T-helper 1 cell treated with Interleukin-12 subunit alpha and Interleukin-12 subunit beta and Interleukin-4 antibody, amounts not matched to agents 30 ng/mL and 1 ng/mL, for 36 hours (primary cell): ENCODE data around the gene ARF3. TPM values are rescaled to one million over a fixed set of nuclear protein-coding genes. Genes with fewer than 3 reads are reported as not detected.
"Not testable (repeated sequence)": the region's sequence is repeated elsewhere in the genome, so short reads cannot be mapped to it uniquely, and the experiment has no call there.

Source experiments
- intact Hi-C: fragments of 100-400 bp; cut with micrococcal nuclease; formaldehyde crosslinking; loops from one replicate; pipeline ENCODE4 v1.15.1; 2024
- total RNA-seq: library from RNA; stranded (reverse); gene quantifications from 2 replicates; pipeline ENCODE4 v1.2.3, GENCODE V29; 2022

The ARF3 gene
- total RNA-seq, 1 donor from 2014 or later = 164 TPM

DNA sequence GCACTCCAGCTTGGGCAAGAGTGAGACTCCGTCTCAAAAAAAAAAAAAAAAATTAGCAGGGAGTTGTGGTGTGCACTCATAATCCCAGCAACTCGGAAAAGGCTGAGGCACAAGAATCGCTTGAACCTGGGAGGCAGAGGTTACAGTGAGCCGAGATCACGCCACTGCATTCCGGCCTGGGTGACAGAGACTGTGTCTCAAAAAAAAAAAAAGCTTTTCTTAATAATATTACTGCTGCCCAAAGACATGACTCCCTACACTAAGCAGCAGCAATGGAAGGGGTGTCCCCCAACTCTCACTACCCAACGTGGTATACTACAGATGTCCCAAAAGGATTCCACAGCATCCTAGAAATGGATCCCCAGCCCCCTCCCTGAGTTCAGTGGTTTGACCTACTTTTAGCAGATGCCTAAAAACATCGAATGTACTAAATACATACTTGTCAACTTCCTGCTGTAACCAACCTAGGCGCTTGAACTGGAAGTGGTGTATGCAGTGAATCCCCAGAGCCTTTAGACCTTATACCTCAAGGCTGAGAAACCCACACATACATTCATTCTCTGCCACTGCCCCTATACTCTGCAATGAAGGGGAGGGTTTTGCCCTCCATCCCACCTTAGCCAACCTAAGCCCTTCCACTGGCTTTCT lies 23.5 kb downstream of the ARF3 start:
- intact Hi-C loops = loop anchor here (2.0 kb wide), 2 partner anchors 15 to 55 kb away; no protein-coding TSS in a partner anchor

DNA sequence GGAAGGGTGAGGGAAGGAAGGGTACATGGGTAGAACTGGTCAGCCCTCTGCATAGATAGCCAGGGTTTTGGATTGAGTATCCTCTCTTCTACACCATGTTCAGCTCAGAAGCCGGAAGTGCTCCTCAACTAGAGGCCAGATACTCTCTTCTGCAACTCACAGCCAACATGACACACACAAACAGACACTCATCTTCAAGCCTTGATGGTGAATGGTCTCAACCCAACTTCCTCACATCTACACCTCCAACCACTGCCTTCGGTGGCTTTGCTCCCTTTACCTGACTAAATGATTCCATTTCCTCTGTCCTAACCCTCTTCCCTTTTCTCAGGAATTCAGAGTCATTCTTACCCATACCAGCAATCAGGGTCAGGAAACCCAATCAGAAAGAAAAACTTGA lies 24.4 kb downstream of the ARF3 start:
- intact Hi-C loops = no loop called here

DNA sequence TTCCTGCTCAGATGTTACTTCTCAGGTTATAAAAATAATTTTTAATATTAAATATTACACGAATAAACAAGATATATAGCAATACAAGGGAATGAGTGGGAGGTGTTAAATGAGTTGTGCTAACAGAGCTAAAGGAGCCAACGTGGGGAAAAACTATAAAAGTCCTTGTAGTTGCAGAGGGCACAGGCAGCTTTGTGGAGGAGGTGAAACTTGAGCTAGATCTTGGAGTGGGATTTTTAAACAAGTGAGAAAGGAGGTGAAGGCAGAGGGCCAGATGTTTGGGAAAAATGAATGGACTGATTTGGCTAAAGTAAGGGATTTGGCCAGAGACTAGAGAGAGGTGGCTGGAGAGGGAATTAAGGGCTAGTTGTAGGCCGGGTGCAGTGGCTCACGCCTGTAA lies 26.8 kb downstream of the ARF3 start:
- intact Hi-C loops = no loop called here

DNA sequence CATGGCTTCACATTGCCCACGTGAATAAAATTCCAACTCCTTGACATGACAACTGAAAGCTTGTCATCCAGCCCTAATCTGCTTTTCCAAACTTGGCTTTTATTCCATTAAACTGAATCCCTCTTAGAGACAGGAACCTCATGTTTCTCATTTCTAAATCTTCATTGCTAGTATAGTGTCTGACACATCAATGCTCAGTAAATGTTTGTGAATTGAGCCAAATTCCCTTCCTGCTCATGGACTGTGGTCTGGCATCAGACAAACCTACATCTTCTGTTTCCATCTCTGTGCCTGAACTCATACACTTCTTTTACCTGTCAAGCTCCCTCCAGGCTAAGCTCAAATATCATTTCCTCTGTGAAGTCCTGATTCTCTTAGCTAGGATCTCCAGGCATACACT lies 27.7 kb downstream of the ARF3 start:
- intact Hi-C loops = no loop called here

DNA sequence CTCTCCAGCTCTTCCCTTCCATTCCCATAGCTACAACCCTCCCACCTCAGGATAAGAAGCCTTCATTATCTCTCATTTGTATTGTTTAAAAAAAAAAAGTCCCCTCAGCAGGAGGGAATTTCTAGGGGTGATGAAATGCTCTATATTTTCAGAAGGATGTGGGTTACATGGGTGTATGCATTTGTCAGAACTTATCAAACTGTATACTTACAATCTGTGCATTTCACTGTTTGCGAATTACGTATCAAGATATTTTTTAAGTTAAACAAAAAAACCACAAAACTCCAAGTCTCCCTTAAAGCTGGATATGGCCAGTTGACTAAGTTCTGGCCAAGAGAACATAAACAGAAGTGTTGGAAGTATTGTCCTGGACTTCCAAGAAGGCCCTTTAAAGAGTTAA lies 30.0 kb downstream of the ARF3 start:
- intact Hi-C loops = loop anchor here (1.0 kb wide), 1 partner anchor 9 kb away; no protein-coding TSS in a partner anchor

DNA sequence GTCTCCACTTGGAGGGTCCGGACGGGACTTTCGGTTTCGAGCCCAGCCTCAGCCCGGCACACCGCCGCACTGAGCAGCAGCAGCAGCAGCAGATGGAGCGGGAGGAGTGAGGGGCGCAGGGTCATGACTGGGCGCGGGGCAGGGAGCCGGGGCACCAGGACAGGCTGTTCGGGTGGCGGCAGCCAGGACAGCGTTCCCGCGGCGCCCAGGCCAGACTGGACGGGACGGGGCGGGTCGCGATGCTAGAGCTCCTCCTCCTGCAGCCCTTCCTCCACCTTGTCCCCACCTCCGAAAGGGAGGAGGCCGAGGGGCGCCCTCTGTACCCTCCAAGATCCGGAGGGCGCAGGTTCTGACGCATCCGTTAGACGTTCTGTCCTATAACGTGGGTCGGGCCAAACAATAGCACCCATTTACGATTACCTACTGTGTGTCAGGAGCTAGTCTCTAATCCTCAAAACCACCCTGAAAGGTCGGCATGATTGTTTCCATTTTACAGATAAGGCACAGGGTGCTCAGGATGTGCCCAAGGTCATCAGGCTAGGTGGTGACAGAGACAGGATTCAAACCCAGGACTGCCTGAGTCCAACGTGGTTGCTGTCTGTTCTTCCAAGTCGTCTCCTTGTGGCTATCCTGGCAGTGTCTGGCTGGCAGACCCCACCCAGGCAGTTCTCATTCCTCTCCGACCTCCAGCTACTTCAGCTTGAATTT lies 31.8 kb downstream of the ARF3 start, which contains the start of gene FKBP11:
Gene FKBP11, minus strand, starts transcription at position 189 of the 708 bp plus-strand sequence. Its CDS starts 64 bp downstream, at position 125.
- intact Hi-C loops = loop anchor here (1.0 to 2.0 kb wide), 3 partner anchors 21 to 63 kb away; partner anchors contain the start of gene ARF3

DNA sequence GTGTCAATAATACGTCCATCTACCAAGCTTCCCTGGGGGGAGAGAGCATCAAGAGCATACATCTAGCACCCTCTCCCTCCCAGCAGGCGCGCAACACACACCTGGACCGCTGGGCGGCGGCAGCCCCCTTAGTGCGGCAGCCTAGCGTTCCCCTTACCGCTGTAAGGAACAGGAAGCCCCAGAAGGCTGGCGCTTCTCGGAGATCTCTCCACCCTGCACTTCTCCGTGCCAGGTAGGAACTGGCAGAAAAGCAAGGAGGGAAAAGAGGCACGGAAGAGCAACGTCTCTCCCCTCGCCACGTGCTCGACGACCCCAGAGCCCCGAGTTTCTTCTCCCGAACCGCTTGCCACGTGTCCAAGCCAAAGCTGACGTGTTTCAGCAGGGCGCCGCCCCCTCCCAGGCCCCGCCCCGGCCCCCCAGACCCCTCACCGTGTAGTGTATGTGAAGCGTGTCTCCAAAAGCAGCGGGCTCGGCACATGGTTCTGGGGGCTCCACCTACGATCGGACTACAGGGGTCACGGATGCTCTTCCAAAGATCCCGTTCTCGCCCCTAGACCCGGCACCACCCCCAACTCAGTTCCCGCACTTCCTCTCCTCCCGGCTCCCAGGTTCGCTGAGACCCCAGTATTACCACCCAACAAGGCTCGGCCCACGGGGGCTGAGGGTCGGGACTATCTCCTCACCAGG lies 32.5 kb downstream of the ARF3 start:
- intact Hi-C loops = loop anchor here (1.0 to 2.0 kb wide), 6 partner anchors 12 to 71 kb away; partner anchors contain the start of genes ARF3 and WNT1

DNA sequence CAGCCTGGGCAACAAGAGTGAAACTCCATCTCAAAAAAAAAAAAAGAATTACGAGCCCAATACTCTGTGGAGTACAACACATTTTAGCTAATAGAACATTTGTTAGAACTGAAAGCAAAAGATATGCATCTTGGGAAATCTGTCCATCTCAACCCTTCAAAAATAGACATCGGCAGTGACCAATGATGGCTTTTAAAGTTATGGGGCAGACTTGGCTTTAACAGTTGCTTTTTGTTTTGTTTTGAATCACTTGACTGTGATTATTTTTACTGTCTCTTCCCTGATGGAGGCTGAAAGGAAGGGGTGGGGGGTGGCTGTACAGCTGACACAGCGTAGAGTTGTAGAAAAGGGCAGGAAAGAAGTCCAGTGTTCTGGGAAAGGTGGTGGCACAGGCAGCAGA lies 34.2 kb downstream of the ARF3 start:
- intact Hi-C loops = no loop called here

DNA sequence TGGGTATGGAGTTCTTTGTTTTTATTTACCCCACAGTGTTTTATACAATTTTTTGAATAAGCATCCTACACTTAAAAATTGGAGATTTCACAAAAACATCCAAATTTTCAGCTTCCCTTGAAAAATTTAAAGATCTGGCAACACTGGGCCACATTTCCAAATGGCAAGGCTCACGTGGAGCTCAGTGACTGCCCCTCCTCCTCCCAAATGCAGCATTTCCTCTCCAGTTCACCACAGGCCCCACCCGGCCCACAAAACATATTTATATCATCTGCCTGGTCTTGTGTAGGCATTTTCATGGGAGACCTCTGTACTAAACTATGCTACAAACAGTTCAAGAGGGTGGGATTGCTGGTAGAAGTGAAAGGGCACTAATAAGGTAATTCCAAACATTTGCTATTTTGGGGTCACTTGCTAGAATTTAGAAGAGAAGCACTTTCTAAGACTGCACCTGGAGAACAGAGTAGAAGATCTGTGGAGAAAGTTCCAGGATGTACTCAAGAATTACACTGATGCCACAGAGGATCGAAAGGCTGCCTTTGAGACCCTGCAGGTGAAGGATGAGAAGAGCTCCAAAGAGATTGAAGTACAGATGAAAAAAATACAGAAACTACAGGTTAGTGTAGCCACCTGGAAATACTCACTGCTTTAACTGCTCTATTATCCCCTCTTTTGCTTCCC lies 39.3 kb downstream of the ARF3 start:
- intact Hi-C loops = loop anchor here (1.0 to 2.0 kb wide), 2 partner anchors 9 to 17 kb away; no protein-coding TSS in a partner anchor

DNA sequence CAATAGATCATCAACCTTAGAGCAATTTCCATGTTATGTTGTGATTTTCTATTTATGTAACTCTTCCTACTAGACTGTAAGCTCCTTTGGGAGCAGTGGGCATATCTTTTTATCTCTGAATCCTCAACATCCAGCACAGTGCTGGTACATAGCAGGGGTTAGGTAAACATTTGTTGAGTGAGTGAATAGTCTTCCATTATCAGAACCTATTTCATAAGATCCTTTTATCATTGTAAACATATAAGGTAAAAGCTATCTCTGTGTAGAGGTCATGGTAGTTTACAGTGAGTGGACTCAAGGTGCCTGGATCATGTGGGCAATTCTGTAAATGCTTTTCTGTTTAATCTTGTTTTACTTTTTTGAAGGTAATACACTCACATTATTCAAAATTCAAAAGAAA lies 47.1 kb downstream of the ARF3 start:
- intact Hi-C loops = no loop called here

DNA sequence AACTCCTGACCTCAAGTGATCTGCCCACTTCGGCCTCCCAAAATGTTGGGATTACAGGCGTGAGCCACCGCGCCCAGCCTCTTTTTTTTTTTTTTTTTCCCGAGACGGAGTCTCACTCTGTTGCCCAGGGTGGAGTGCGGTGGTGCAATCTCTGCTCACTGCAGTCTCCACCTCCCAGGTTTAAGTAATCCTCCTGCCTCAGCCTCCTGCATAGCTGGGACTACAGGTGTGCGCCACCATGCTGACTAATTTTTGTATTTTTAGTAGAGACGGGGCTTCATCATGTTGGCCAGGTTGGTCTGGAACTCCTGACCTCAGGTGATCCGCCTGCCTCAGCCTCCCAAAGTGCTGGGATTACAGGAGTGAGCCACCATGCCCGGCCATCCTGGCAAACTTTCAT lies 47.6 kb downstream of the ARF3 start:
- intact Hi-C loops = not testable (repeated sequence)

DNA sequence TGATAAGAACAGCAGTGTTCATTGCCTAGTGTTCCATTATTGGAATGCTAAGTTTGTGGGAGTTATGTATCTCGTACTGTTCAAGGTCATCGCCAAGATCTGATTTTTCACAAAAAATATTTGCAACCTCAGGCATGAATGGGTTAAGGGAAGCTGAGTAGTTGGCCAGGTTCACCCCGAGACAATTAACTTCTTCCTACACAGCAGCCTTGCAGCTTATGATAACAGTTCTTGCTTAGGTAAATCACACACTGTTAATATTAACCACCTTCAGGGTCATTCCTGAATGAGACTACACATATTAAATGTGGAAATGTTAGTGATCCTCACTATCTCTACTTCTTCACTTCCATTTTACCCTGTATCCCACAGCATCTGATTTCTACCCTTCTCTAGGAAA lies 50.0 kb downstream of the ARF3 start:
- intact Hi-C loops = no loop called here

DNA sequence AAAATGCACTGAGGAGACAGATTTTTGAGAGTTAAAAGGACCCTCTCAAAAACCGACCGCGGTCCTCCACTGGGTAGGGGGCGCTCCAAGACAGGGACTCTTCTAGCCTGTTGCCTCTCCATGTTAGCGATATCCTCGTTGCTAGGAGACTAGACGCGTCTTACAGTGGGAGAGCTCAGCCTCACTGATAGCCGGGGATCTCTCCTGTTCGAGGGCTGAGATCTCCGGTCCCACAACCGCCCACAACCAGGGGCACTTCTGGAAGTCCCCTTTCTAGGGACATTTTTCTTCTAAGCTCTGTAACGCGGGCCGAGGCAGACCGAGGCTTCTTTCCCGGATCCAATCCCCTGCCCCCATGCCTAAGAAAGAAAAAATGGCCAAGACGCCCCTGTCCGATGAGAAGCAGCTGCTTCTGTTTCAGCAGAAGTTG lies 53.3 kb downstream of the ARF3 start:
- intact Hi-C loops = loop anchor here (1.0 to 5.0 kb wide), 6 partner anchors 21 to 84 kb away; partner anchors contain the start of genes ARF3, FKBP11 and WNT1

DNA sequence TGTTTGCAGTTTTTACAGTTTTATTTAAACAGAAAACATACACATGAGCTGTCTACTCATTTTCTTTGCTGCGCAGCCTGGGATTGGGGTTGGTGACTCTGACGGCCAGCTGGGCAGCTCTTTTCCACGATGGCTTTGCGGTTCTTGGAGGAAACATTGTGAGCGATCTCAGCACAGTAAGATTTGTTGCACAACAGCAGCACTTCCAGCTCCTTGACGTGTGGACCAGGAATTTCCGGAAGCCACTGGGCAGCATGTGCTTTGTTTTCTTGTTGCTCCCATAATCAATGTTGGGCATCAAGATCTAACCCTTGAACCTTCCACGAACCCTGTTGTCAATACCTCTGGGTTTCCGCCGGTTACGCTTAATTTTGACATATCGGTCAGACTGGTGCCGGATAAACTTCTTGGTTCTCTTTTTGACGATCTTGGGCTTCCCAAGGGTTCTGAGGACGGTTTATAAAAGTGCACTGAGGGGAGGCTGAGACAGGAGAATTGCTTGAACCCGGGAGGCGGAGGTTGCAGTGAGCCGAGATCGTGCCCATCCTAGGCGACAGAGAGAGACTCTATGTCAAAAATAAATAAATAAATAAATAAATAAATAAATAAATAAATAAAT lies 53.8 kb downstream of the ARF3 start:
- intact Hi-C loops = loop anchor here (5.0 kb wide), 1 partner anchor 74 kb away; the partner anchor contains the start of gene WNT1

DNA sequence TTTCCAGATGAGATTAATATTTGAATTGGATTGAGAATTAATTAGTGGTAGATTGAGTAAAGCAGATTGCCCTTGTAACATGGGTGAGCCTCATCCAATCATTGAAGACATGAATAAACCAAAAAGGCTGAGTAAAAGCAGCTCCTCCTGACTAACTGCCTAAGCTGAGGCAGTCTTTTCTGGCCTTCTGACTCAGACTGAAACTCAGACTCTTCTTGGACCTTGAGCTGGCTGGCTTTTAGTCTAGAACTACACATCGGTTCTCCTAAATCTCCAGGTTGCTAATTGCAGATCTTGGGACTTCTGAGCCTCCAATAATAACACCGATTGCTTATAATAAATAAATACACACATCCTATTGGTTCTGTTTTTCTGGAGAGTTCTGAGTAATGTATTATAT lies 56.0 kb downstream of the ARF3 start:
- intact Hi-C loops = loop anchor here (5.0 kb wide), 1 partner anchor 76 kb away; the partner anchor contains the start of gene WNT1

DNA sequence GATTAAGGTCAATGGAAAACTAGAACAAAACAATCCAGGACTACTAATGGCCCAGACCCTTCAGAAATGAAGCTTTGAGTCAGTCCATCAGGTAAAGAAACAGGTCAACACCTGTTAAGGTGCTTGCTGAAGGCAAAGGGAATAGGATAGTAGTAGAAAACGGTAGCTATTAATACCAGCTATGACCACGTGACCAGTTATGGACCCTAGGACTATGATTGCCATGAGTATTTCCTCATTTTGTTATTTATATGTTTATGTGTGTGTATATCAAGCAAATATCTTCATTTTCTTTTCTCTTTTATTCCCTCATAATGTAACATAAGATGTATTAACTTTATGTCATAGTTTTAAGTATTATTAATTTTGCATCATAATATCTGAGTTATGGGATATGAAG lies 57.6 kb downstream of the ARF3 start:
- intact Hi-C loops = loop anchor here (5.0 kb wide), 1 partner anchor 78 kb away; the partner anchor contains the start of gene WNT1

DNA sequence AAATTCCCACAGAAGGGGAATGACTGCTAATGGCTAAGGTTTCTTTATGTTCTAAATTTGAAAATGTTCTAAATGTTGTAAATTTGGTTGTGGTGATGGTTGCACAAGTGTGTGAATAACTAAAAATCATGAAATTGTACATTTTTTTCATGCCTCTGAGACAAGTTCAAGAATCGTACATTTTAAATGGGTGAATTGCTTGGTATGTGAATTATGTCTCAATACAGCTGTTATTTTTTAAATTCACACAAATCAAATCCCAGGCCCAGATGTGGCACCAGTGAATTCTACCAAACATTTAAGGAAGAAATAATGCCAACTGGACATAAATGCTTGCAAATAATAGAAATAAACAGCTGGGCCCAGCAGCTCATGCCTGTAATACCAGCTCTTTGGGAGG lies 63.0 kb downstream of the ARF3 start:
- intact Hi-C loops = loop anchor here (5.0 kb wide), 1 partner anchor 142 kb away; no protein-coding TSS in a partner anchor

DNA sequence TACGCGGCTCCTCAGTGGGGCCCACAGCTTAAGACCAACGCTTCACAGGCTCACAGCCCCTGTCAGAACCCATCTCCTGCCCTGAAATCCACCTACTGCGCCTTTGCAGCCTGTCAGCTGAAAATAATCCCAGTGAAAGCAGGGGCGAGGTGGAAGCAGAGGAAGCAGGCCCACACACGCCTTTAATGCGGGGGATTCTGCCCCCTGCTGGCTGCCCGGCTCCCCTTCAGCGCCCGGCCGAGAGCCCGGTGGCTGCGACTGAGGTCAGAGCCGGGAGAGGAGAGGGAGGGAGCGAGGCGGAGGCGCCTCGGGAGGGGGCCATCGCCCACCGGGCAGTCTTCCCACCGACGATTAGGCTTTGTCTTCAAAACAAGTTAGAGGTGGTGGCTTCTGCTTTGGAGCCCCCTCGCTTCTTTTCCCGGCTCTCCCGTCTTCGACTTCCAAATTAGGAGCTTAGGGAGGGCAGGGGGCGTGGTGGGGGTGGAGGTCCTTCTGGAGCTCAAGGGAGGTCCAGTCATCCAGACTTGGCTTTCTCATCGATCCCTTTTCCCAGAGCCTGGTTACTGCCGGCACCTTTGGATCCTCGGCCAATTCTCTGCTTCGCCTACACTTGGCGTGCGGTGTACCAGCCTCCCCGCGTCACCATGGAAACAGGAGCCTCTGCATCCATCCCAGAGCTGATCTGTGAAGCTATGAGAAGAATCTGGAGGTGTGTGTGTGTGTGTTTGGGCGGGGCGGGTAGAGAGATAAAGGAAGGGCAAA lies 66.4 kb downstream of the ARF3 start:
- intact Hi-C loops = loop anchor here (1.0 to 5.0 kb wide), 4 partner anchors 26 to 139 kb away; partner anchors contain the start of gene RND1

DNA sequence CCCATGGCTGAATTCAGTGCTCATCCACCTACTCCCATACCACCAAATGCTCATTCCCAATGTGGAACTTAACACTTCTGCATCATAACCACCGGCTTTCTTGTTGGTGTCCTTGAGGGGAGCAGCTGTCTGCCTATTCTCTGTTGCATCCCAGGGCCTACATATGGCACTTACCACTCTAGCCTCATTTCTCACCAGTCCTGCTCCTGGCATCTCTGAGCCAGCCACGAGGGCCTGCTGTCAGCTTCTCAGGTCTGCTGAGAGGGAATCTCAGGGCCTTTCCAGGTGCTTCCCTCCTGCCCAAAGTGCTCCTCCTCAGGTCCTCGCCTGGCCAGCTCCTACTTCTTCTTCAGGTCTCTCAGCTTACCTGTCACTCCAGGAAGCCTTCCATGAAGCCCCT lies 67.6 kb downstream of the ARF3 start:
- intact Hi-C loops = loop anchor here (1.0 to 5.0 kb wide), 4 partner anchors 24 to 137 kb away; partner anchors contain the start of gene RND1
